K562 (cell line): ENCODE results near the gene SH2D4B. TPM values are rescaled to one million over a fixed set of nuclear protein-coding genes. Genes with fewer than 3 reads are reported as not detected.

Source experiments
- ATAC-seq: fragments of 200-7000 bp; cut with Tn5 transposase; 3 replicates; pipeline ENCODE4 v1.9.1; 2020; ENCODE audit warnings: moderate library complexity
- BruUV-seq: library from RNA; stranded (reverse); fragments of 400-500 nt; replicated peaks from 2 replicates; lab custom pipeline; 2021; lab: Mats Ljungman, UMichigan
- CTCF ChIA-PET: fragments of 300-600 bp; formaldehyde crosslinking; extraction: SDS; loops from one replicate; lab custom pipeline; 2021; ENCODE audit warnings: low intra/inter-chr PET ratio; lab: Yijun Ruan, JAX
- POLR2A ChIA-PET: fragments of 300-600, 350-650 bp; sonication (Branson Sonifier 250); formaldehyde crosslinking; extraction: SDS; loops from one replicate; lab custom pipeline; 2021; ENCODE audit warnings: antibody characterized with exemption, inconsistent platforms; lab: Yijun Ruan, JAX
- DNase-seq, 4 experiments: peaks; one replicate each; pipeline versions ENCODE4 v3.0.0 to v3.0.0-alpha.2; 2011 to 2018; ENCODE audit warnings: low spot score in 3 of 4, mixed read lengths in 3 of 4; ENCODE audit errors: extremely low read depth in 1 of 4
- FAIRE-seq: peaks from 2 replicates; lab custom pipeline; 2011; peaks lifted over from hg19 to GRCh38; lab: Jason Lieb, UNC
- H2AFZ ChIP-seq: 2 replicates; pipeline ENCODE4 v1.6.0; 2011; ENCODE audit warnings: low read depth, low read length, control low read depth, inconsistent platforms
- H3K27ac ChIP-seq: fragments of 200-600 bp; 3 replicates; pipeline ENCODE4 v1.8.0; 2011; ENCODE audit warnings: low read depth, mild to moderate bottlenecking, control low read depth, inconsistent platforms, low read length, moderate library complexity, mixed read lengths; ENCODE audit errors: extremely low read depth
- H3K27me3 ChIP-seq, 2 experiments: fragments of 300-600 bp in 1 of 2; 2 replicates in 1 of 2; 3 replicates in 1 of 2; pipeline versions ENCODE4 v1.6.0 to v1.8.0; 2011; ENCODE audit warnings: inconsistent platforms in 2 of 2, low read length in 2 of 2, mild to moderate bottlenecking in 1 of 2, mixed read lengths in 1 of 2, moderate library complexity in 1 of 2; ENCODE audit not compliant: control insufficient read depth in 2 of 2, insufficient read depth in 2 of 2
- H3K36me3 ChIP-seq: fragments of 300-600 bp; 3 replicates; pipeline ENCODE4 v1.8.0; 2011; ENCODE audit warnings: mild to moderate bottlenecking, low read length, inconsistent platforms; ENCODE audit not compliant: control insufficient read depth, insufficient read depth
- H3K4me1 ChIP-seq, 2 experiments: fragments of 200-600 bp in 1 of 2; replicated peaks in 1 of 2; 2 replicates in 1 of 2; 3 replicates in 1 of 2; pipeline versions ENCODE4 v1.5.1 to v1.8.0; 2011; ENCODE audit warnings: inconsistent platforms in 2 of 2, low read length in 2 of 2, mild to moderate bottlenecking in 1 of 2, mixed read lengths in 1 of 2, moderate library complexity in 1 of 2; ENCODE audit not compliant: control insufficient read depth in 2 of 2, insufficient read depth in 2 of 2
- H3K4me2 ChIP-seq: 2 replicates; pipeline ENCODE4 v1.6.1; 2011; ENCODE audit warnings: low read length, control low read depth, inconsistent platforms, mixed read lengths; ENCODE audit not compliant: insufficient read depth
- H3K4me3 ChIP-seq: fragments of 200-600 bp; sonication (generic), shearing (Covaris generic); 2 replicates; pipeline ENCODE4 v1.5.1; 2016; ENCODE audit warnings: control low read depth, inconsistent platforms
- H3K79me2 ChIP-seq: fragments of 200-600 bp; 3 replicates; pipeline ENCODE4 v1.8.0; 2011; ENCODE audit warnings: low read length, inconsistent platforms; ENCODE audit not compliant: control insufficient read depth, insufficient read depth
- H3K9ac ChIP-seq, 2 experiments: 2 replicates each; pipeline versions ENCODE4 v1.6.0 to v1.6.1; 2011; ENCODE audit warnings: low read depth in 2 of 2, low read length in 2 of 2, control low read depth in 1 of 2, inconsistent platforms in 1 of 2, mild to moderate bottlenecking in 1 of 2, mixed read lengths in 1 of 2; ENCODE audit not compliant: insufficient read depth in 1 of 2
- H3K9me1 ChIP-seq: one replicate; pipeline ENCODE4 v1.6.0; 2011; ENCODE audit warnings: inconsistent platforms, mild to moderate bottlenecking, low read length, moderate library complexity; ENCODE audit not compliant: control insufficient read depth, insufficient read depth
- H3K9me3 ChIP-seq: replicated peaks from 2 replicates; pipeline ENCODE4 v1.5.1; 2011; ENCODE audit warnings: low read depth, low read length, inconsistent platforms; ENCODE audit not compliant: control insufficient read depth, insufficient read depth
- H4K20me1 ChIP-seq: replicated peaks from 2 replicates; pipeline ENCODE4 v1.6.1; 2011; ENCODE audit warnings: low read length, inconsistent platforms, mixed read lengths; ENCODE audit not compliant: control insufficient read depth, insufficient read depth
- BRF1 ChIP-seq: IDR thresholded peaks from 3 replicates; pipeline ENCODE4 v1.6.1; 2011; ENCODE audit warnings: borderline replicate concordance, mild to moderate bottlenecking; ENCODE audit not compliant: insufficient read length; ENCODE audit errors: extremely low read depth
- MTA2 ChIP-seq: fragments of 450-650 bp; IDR thresholded peaks from 2 replicates; pipeline ENCODE4 v1.6.1; 2016; ENCODE audit warnings: low read depth
- MYBL2 ChIP-seq, 2 experiments: fragments of 450-650 bp in 1 of 2; sonication (generic) in 1 of 2; formaldehyde crosslinking in 1 of 2; IDR thresholded peaks; 2 replicates each; pipeline versions ENCODE4 v1.6.1 to v1.8.1; 2017 to 2022; ENCODE audit warnings: borderline replicate concordance in 1 of 2, inconsistent platforms in 1 of 2, low read depth in 1 of 2, mild to moderate bottlenecking in 1 of 2, missing genetic modification reagents in 1 of 2, moderate library complexity in 1 of 2
- RFX1 ChIP-seq: fragments of 450-650 bp; IDR thresholded peaks from 2 replicates; pipeline ENCODE4 v1.6.1; 2016; ENCODE audit warnings: mild to moderate bottlenecking, moderate library complexity
- SIN3A ChIP-seq, 2 experiments: fragments of 150-350 bp in 1 of 2; IDR thresholded peaks; 2 replicates each; pipeline ENCODE4 v1.6.1; 2011 to 2016; ENCODE audit warnings: borderline replicate concordance in 2 of 2, low read depth in 2 of 2, low read length in 2 of 2, mild to moderate bottlenecking in 2 of 2, moderate library complexity in 2 of 2; ENCODE audit not compliant: control insufficient read depth in 1 of 2
- SPI1 ChIP-seq: IDR thresholded peaks from 2 replicates; pipeline ENCODE4 v1.6.1; 2011; ENCODE audit warnings: low read depth, low read length, control low read depth, borderline replicate concordance
- TRIM24 ChIP-seq, 2 experiments: fragments of 450-650 bp; IDR thresholded peaks; 2 replicates each; pipeline ENCODE4 v1.6.1; 2016
- XRCC3 ChIP-seq: fragments of 450-650 bp; IDR thresholded peaks from 2 replicates; pipeline ENCODE4 v1.6.1; 2017; ENCODE audit warnings: mild to moderate bottlenecking, moderate library complexity
- ZBTB17 ChIP-seq: fragments of 450-650 bp; formaldehyde crosslinking; IDR thresholded peaks from 2 replicates; pipeline ENCODE4 v1.4.0; 2020; ENCODE audit warnings: mild to moderate bottlenecking
- ZNF589 ChIP-seq: fragments of 200-800 bp; sonication (Bioruptor generic); IDR thresholded peaks from 2 replicates; pipeline ENCODE4 v1.6.1; 2016; ENCODE audit warnings: low read depth, missing genetic modification characterization, missing compliant biosample characterization
- WGBS: fragments of 100-300 bp; shearing (Covaris generic); methylation state at CpG from one replicate; pipeline ENCODE4 v1.1.6; 2016; ENCODE audit warnings: low coverage, mixed read lengths; ENCODE audit not compliant: insufficient coverage; ENCODE audit errors: missing lambda C conversion rate; 5-methylcytosine and 5-hydroxymethylcytosine counted together
- in situ Hi-C: fragments of 300-500 bp; cut with MboI; formaldehyde crosslinking; loops from 4 replicates; pipeline ENCODE4 v1.15.0; 2018; ENCODE audit warnings: inconsistent platforms, mixed read lengths
- intact Hi-C: fragments of 100-400 bp; cut with micrococcal nuclease; formaldehyde crosslinking; loops from 2 replicates; pipeline ENCODE4 v1.14.2; 2022
- polyA plus RNA-seq, 8 experiments: library from polyadenylated mRNA; depleted of rRNA in 4 of 8; stranded (reverse) in 5 of 8; unstranded in 3 of 8; fragments of >200 nt; fragmentation: Nextera tagmentation in 2 of 8; fragmentation: Illumina TruSeq in 1 of 8; extraction: Ambion mirVana in 2 of 8; extraction: Trizol in 1 of 8; gene quantifications; 2 replicates each; pipeline versions ENCODE4 v1.2.1 to v1.2.3, GENCODE V29; 2011 to 2014; ENCODE audit warnings: inconsistent platforms in 1 of 8, missing spikeins in 1 of 8
- total RNA-seq, 7 experiments: library from RNA; depleted of rRNA in 6 of 7; stranded (reverse); fragments of >200 nt in 6 of 7; fragmentation: Illumina TruSeq in 2 of 7; extraction: Trizol in 2 of 7; gene quantifications; 2 replicates each; pipeline versions ENCODE4 v1.2.1 to v1.2.3, GENCODE V29; 2011 to 2021; ENCODE audit warnings: low replicate concordance in 1 of 7
- TF ChIP-seq, protein P1 (sequence below), 2 experiments: fragments of 450-650 bp in 1 of 2; sonication (generic) in 1 of 2; formaldehyde crosslinking in 1 of 2; IDR thresholded peaks; 2 replicates each; pipeline versions ENCODE4 v1.7.1 to v1.9.0; 2016 to 2022; ENCODE audit warnings: inconsistent platforms in 1 of 2, mild to moderate bottlenecking in 1 of 2, missing genetic modification reagents in 1 of 2

The SH2D4B gene
- total and polyA plus RNA-seq, 9 of the 15 experiments (the other 6 are each of a cell fraction or from before 2014, with no cell fraction given), result 0.03 to 0.14 (median 0.04) TPM; not detected in 4

DNA sequence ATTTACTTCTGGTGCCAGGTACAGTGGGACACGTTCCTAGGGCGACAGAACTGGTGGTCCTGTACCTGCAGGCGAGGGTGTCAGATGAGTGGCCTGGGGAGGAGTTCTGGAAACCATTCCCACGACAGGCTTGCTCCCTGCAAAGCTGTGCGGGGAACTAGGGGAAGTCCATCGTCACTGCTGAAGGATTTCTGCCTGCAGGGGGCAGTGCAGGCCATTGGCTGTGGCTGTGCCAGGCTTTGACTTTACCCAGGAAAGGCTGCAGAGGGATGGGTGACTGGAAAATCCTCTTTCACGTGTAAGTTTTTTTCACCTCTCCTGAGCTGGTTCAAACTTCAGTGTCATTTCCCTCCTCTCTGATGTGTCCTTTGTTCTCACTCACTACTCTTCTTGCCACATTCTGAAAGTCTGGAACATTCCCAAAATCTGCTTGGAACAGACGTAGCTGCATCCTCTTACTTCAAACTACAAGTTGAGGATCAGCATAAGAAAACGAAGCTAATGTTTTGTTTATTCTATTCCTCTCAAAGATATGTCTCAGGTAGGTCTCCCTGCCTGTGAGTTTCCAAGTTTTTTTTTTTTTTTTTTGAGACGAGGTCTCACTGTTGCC is 126.5 kb downstream of the SH2D4B start:
- intact Hi-C loops, result loop anchor here (1.0 to 5.0 kb wide), 5 partner anchors 31 to 282 kb away; no protein-coding TSS in a partner anchor
- BruUV-seq, result no TSS peak
- no peak overlapping the region for H2AFZ ChIP-seq
- TF ChIP-seq SIN3A (IDR thresholded peaks at IDR 0.05; ENCODE audit: borderline replicate concordance in 2 of 2, control insufficient read depth in 1 of 2, low read depth in 2 of 2, low read length in 2 of 2), result no peak
- no peak for TF ChIP-seq MTA2
- TF ChIP-seq XRCC3, result no peak
- no peak for TF ChIP-seq MYBL2 (IDR thresholded peaks at IDR 0.05; ENCODE audit: low read depth)
- TF ChIP-seq MYBL2 (CRISPR knock-in tag; IDR thresholded peaks at IDR 0.05; ENCODE audit: borderline replicate concordance), result no peak
- TF ChIP-seq TRIM24 (IDR thresholded peaks at IDR 0.05), result no peak
- TF ChIP-seq SPI1, result peak; percentile 69
- no peak for TF ChIP-seq BRF1
- no peak for TF ChIP-seq RFX1
- TF ChIP-seq, protein P1, sequence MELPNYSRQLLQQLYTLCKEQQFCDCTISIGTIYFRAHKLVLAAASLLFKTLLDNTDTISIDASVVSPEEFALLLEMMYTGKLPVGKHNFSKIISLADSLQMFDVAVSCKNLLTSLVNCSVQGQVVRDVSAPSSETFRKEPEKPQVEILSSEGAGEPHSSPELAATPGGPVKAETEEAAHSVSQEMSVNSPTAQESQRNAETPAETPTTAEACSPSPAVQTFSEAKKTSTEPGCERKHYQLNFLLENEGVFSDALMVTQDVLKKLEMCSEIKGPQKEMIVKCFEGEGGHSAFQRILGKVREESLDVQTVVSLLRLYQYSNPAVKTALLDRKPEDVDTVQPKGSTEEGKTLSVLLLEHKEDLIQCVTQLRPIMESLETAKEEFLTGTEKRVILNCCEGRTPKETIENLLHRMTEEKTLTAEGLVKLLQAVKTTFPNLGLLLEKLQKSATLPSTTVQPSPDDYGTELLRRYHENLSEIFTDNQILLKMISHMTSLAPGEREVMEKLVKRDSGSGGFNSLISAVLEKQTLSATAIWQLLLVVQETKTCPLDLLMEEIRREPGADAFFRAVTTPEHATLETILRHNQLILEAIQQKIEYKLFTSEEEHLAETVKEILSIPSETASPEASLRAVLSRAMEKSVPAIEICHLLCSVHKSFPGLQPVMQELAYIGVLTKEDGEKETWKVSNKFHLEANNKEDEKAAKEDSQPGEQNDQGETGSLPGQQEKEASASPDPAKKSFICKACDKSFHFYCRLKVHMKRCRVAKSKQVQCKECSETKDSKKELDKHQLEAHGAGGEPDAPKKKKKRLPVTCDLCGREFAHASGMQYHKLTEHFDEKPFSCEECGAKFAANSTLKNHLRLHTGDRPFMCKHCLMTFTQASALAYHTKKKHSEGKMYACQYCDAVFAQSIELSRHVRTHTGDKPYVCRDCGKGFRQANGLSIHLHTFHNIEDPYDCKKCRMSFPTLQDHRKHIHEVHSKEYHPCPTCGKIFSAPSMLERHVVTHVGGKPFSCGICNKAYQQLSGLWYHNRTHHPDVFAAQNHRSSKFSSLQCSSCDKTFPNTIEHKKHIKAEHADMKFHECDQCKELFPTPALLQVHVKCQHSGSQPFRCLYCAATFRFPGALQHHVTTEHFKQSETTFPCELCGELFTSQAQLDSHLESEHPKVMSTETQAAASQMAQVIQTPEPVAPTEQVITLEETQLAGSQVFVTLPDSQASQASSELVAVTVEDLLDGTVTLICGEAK (IDR thresholded peaks at IDR 0.05), result no peak
- TF ChIP-seq, protein P1 (CRISPR knock-in tag; IDR thresholded peaks at IDR 0.05), result no peak
- no peak for TF ChIP-seq ZBTB17 (CRISPR knock-in tag)
- no peak for TF ChIP-seq ZNF589 (CRISPR knock-in tag)

More for the DNA sequence above, 126.5 kb downstream of the SH2D4B start:
- 1% methylated on average over 10 of the region's 10 CpGs for WGBS
- Histone ChIP-seq H3K4me2 (no peak overlapping the region), H3K9ac (no peak overlapping the region), H3K27me3 (peaks cover 0 to 17% of the 10 kb centered on the region in 2 experiments; a peak in 1 of 5 replicates), H3K4me1 (no peaks in the 10 kb centered on the region; a peak in 1 of 5 replicates), H3K36me3 (no peaks in the 10 kb centered on the region), H3K27ac (no peak overlapping the region), H3K4me3 (no peak overlapping the region), H4K20me1 (no peaks in the 10 kb centered on the region; the same call in 1 of the 2 replicates), H3K9me3 (no peaks in the 10 kb centered on the region), H3K79me2 (no peaks in the 10 kb centered on the region), H3K9me1 (no peaks in the 10 kb centered on the region)
- peak; percentile 88 for FAIRE-seq
- CTCF ChIA-PET, result interaction anchor here (0.5 to 1.3 kb wide), 4 partner anchors 13 to 603 kb away, joined by 3 to 4 read pairs (median 3); no protein-coding TSS in a partner anchor
- peak; percentile 90 for ATAC-seq
- in situ Hi-C loops, result no loop called here
- DNase-seq, result peak; percentile 66 to 81 (median 72)
- POLR2A ChIA-PET, result no interaction called here
